ENCODE measurements around the gene UBXN4. TPM values are rescaled to one million over a fixed set of nuclear protein-coding genes. Genes with fewer than 3 reads are reported as not detected.

UBXN4 gene
- total and polyA plus RNA-seq, 7 experiments from 2014 or later = 83.7 to 158 (median 116) TPM

DNA sequence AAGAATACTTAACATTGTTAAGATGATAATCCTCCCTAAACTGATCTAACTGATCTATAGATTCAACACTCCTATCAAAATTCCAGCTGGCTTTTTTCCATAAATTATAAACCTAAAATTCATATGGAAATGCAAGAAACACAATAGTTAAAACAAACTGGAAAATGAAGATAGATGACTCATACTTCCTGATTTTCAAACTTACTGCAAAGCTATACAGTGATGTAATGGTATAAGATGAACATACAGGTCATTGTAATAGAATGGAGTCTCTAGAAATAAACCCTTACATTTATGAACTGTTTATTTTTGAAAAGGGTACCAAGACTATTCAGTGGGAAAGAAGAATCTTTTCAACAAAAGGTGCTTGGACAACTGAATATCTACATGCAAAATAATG is 32.3 kb downstream of the UBXN4 start:
- Histone ChIP-seq H3K9me3 (ENCODE audit: control insufficient read depth in 2 of 3, low read length in 3 of 3) (no peaks in the 10 kb centered on the region), H3K27me3 (ENCODE audit: control insufficient read depth in 2 of 2, insufficient read depth in 2 of 2, low read length in 2 of 2) (no peaks in the 10 kb centered on the region), H3K36me3 (ENCODE audit: control insufficient read depth in 2 of 3, insufficient read depth in 3 of 3, low read length in 3 of 3) (peaks cover 12 to 82% (median 39%) of the 10 kb centered on the region in 3 experiments), H3K4me1 (ENCODE audit: control insufficient read depth in 2 of 2, insufficient read depth in 2 of 2, low read length in 2 of 2) (no peaks in the 10 kb centered on the region), H3K4me3 (ENCODE audit: low read length) (no peak overlapping the region), H3K27ac (ENCODE audit: low read depth, low read length) (no peak overlapping the region)
- ChIA-PET POLR2A (no interaction called here), CTCF (no interaction called here)
- ATAC-seq = no peak
- no peaks in the 10 kb centered on the region for H3K9me3 Mint-ChIP-seq
- peak overlapping the region in 1 of 9 donors; percentile 31 for H3K27ac Mint-ChIP-seq
- H3K4me3 Mint-ChIP-seq = no peak overlapping the region
- H3K36me3 Mint-ChIP-seq = peaks cover 17 to 50% (median 37%) of the 10 kb centered on the region in 5 donors
- no peak for DNase-seq
- no peaks in the 10 kb centered on the region for H3K27me3 Mint-ChIP-seq
- H3K4me1 Mint-ChIP-seq = peaks cover 0 to 5% (median 0%) of the 10 kb centered on the region in 7 donors
- intact Hi-C loops (cut with micrococcal nuclease) = no loop called here

DNA sequence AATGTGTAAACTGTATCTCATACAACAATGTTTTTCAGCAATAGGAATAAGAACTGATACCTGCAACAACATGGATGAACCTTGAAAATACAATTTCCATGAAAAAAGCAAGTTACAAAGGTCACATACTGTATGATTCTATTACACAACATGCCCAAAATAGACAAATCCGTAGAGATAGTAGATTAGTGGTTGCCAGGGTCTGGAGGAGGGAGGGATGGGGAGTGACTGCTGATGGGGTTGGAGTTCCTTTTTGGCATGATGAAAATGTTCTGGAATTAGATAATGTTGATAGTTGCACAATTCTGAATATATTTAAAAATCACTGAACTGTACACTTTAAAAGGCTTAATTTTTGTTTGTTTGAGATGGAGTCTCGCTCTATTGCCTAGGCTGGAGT is 33.8 kb downstream of the UBXN4 start:
- intact Hi-C loops (cut with micrococcal nuclease) = no loop called here
- H3K27ac Mint-ChIP-seq = peak overlapping the region in 1 of 9 donors; percentile 51
- ATAC-seq (no peak), DNase-seq (no peak)
- no peaks in the 10 kb centered on the region for H3K27me3 ChIP-seq (ENCODE audit: control insufficient read depth in 2 of 2, insufficient read depth in 2 of 2, low read length in 2 of 2)
- H3K27me3 Mint-ChIP-seq = no peaks in the 10 kb centered on the region
- H3K4me1 Mint-ChIP-seq = peaks cover 0 to 4% (median 0%) of the 10 kb centered on the region in 7 donors
- H3K27ac ChIP-seq (ENCODE audit: low read depth, low read length) = no peak overlapping the region
- H3K9me3 Mint-ChIP-seq = no peaks in the 10 kb centered on the region
- H3K9me3 ChIP-seq (ENCODE audit: control insufficient read depth in 2 of 3, low read length in 3 of 3) = no peaks in the 10 kb centered on the region
- H3K4me3 ChIP-seq (ENCODE audit: low read length) = no peak overlapping the region
- H3K4me1 ChIP-seq (ENCODE audit: control insufficient read depth in 2 of 2, insufficient read depth in 2 of 2, low read length in 2 of 2) = no peaks in the 10 kb centered on the region
- H3K36me3 Mint-ChIP-seq = peaks cover 13 to 52% (median 33%) of the 10 kb centered on the region in 5 donors
- H3K4me3 Mint-ChIP-seq = no peak overlapping the region
- ChIA-PET POLR2A (no interaction called here), CTCF (interaction anchor here (1.1 kb wide), 1 partner anchor 788 kb away, joined by 3 read pairs; no protein-coding TSS in a partner anchor)
- H3K36me3 ChIP-seq (ENCODE audit: control insufficient read depth in 2 of 3, insufficient read depth in 3 of 3, low read length in 3 of 3) = peaks cover 17 to 83% (median 32%) of the 10 kb centered on the region in 3 experiments

DNA sequence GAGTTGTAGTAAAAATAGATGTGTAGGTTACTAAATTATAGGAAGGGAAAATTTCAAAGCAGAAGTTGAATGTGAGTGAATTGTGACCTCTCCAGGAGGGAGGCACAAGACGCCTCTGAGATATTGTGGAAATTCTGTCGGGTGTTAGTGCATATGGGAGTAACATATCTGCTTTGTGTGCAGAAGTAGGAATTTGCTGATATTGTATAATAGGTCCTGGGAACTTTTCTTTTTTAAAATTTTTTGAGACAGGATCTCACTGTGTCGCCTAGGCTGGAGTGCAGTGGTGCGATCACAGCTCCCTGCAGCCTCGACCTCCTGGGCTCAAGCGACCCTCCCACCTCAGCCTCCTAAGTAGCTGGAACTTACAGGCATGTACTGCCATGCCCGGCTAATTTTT is 34.7 kb downstream of the UBXN4 start:
- CTCF ChIA-PET = interaction anchor here (1.1 kb wide), 1 partner anchor 789 kb away, joined by 3 read pairs; no protein-coding TSS in a partner anchor
- H3K9me3 Mint-ChIP-seq = no peaks in the 10 kb centered on the region
- no peak for DNase-seq

GRCh38 chr2:135782231-135782630 is 40.6 kb downstream of the UBXN4 start:
- ChIA-PET POLR2A (no interaction called here), CTCF (no interaction called here)
- peaks cover 5 to 72% (median 53%) of the 10 kb centered on the region in 5 donors for H3K36me3 Mint-ChIP-seq
- H3K27me3 Mint-ChIP-seq = no peaks in the 10 kb centered on the region
- H3K4me1 Mint-ChIP-seq = peaks cover 0 to 9% (median 0%) of the 10 kb centered on the region in 7 donors
- no peaks in the 10 kb centered on the region for H3K9me3 ChIP-seq (ENCODE audit: control insufficient read depth in 2 of 3, low read length in 3 of 3)
- DNase-seq = no peak
- peak overlapping the region in 2 of 9 donors; percentile 6 to 45 for H3K27ac Mint-ChIP-seq
- H3K9me3 Mint-ChIP-seq = peaks cover 0 to 4% (median 0%) of the 10 kb centered on the region in 11 donors
- intact Hi-C loops (cut with micrococcal nuclease) = no loop called here
- no peak overlapping the region for H3K27ac ChIP-seq (ENCODE audit: low read depth, low read length)
- no peak for ATAC-seq
- no peak overlapping the region for H3K4me3 Mint-ChIP-seq
- H3K4me3 ChIP-seq (ENCODE audit: low read length) = no peak overlapping the region
- no peaks in the 10 kb centered on the region for H3K27me3 ChIP-seq (ENCODE audit: control insufficient read depth in 2 of 2, insufficient read depth in 2 of 2, low read length in 2 of 2)
- no peaks in the 10 kb centered on the region for H3K4me1 ChIP-seq (ENCODE audit: control insufficient read depth in 2 of 2, insufficient read depth in 2 of 2, low read length in 2 of 2)
- peaks cover 15 to 71% (median 22%) of the 10 kb centered on the region in 3 experiments for H3K36me3 ChIP-seq (ENCODE audit: control insufficient read depth in 2 of 3, insufficient read depth in 3 of 3, low read length in 3 of 3)

More for the DNA sequence above, 34.7 kb downstream of the UBXN4 start:
- Mint-ChIP-seq H3K4me1 (peaks cover 0 to 4% (median 0%) of the 10 kb centered on the region in 7 donors), H3K36me3 (peaks cover 12 to 51% (median 37%) of the 10 kb centered on the region in 5 donors), H3K27ac (no peak overlapping the region), H3K4me3 (no peak overlapping the region), H3K27me3 (no peaks in the 10 kb centered on the region)
- no peak overlapping the region for H3K4me3 ChIP-seq (ENCODE audit: low read length)
- H3K4me1 ChIP-seq (ENCODE audit: control insufficient read depth in 2 of 2, insufficient read depth in 2 of 2, low read length in 2 of 2) = no peaks in the 10 kb centered on the region
- ATAC-seq = no peak
- POLR2A ChIA-PET = no interaction called here
- H3K36me3 ChIP-seq (ENCODE audit: control insufficient read depth in 2 of 3, insufficient read depth in 3 of 3, low read length in 3 of 3) = peaks cover 22 to 83% (median 30%) of the 10 kb centered on the region in 3 experiments
- H3K27me3 ChIP-seq (ENCODE audit: control insufficient read depth in 2 of 2, insufficient read depth in 2 of 2, low read length in 2 of 2) = no peaks in the 10 kb centered on the region
- H3K9me3 ChIP-seq (ENCODE audit: control insufficient read depth in 2 of 3, low read length in 3 of 3) = no peaks in the 10 kb centered on the region
- intact Hi-C loops (cut with micrococcal nuclease) = no loop called here
- H3K27ac ChIP-seq (ENCODE audit: low read depth, low read length) = no peak overlapping the region

GRCh38 chr2:135783439-135783838 is 41.8 kb downstream of the UBXN4 start:
- Mint-ChIP-seq H3K27ac (peak overlapping the region in 2 of 9 donors; percentile 6 to 55), H3K27me3 (no peaks in the 10 kb centered on the region), H3K9me3 (peaks cover 0 to 4% (median 0%) of the 10 kb centered on the region in 11 donors), H3K4me1 (peaks cover 0 to 9% (median 0%) of the 10 kb centered on the region in 7 donors), H3K4me3 (no peak overlapping the region), H3K36me3 (peaks cover 5 to 72% (median 52%) of the 10 kb centered on the region in 5 donors)
- intact Hi-C loops (cut with micrococcal nuclease) = no loop called here
- Histone ChIP-seq H3K4me1 (ENCODE audit: control insufficient read depth in 2 of 2, insufficient read depth in 2 of 2, low read length in 2 of 2) (no peaks in the 10 kb centered on the region), H3K36me3 (ENCODE audit: control insufficient read depth in 2 of 3, insufficient read depth in 3 of 3, low read length in 3 of 3) (peaks cover 15 to 63% (median 22%) of the 10 kb centered on the region in 3 experiments), H3K27me3 (ENCODE audit: control insufficient read depth in 2 of 2, insufficient read depth in 2 of 2, low read length in 2 of 2) (no peaks in the 10 kb centered on the region), H3K4me3 (ENCODE audit: low read length) (no peak overlapping the region), H3K9me3 (ENCODE audit: control insufficient read depth in 2 of 3, low read length in 3 of 3) (no peaks in the 10 kb centered on the region), H3K27ac (ENCODE audit: low read depth, low read length) (no peak overlapping the region)
- no peak for DNase-seq
- ChIA-PET POLR2A (no interaction called here), CTCF (no interaction called here)
- no peak for ATAC-seq

- Mint-ChIP-seq H3K9me3 (peaks cover 0 to 4% (median 0%) of the 10 kb centered on the region in 11 donors), H3K27ac (peak overlapping the region in 1 of 9 donors; percentile 54), H3K27me3 (no peaks in the 10 kb centered on the region), H3K4me1 (peaks cover 0 to 9% (median 0%) of the 10 kb centered on the region in 7 donors), H3K36me3 (peaks cover 5 to 65% (median 51%) of the 10 kb centered on the region in 5 donors), H3K4me3 (no peak overlapping the region)
- intact Hi-C loops (cut with micrococcal nuclease) = no loop called here
- Histone ChIP-seq H3K27me3 (ENCODE audit: control insufficient read depth in 2 of 2, insufficient read depth in 2 of 2, low read length in 2 of 2) (no peaks in the 10 kb centered on the region), H3K27ac (ENCODE audit: low read depth, low read length) (no peak overlapping the region), H3K4me3 (ENCODE audit: low read length) (no peak overlapping the region), H3K36me3 (ENCODE audit: control insufficient read depth in 2 of 3, insufficient read depth in 3 of 3, low read length in 3 of 3) (peaks cover 14 to 51% (median 21%) of the 10 kb centered on the region in 3 experiments), H3K9me3 (ENCODE audit: control insufficient read depth in 2 of 3, low read length in 3 of 3) (no peaks in the 10 kb centered on the region), H3K4me1 (ENCODE audit: control insufficient read depth in 2 of 2, insufficient read depth in 2 of 2, low read length in 2 of 2) (no peaks in the 10 kb centered on the region)
- no peak for ATAC-seq
- no peak for DNase-seq
- ChIA-PET CTCF (interaction anchor here (0.7 to 2.2 kb wide), 2 partner anchors 13 to 733 kb away, joined by 3 to 9 read pairs; partner anchors contain the start of gene RAB3GAP1), POLR2A (no interaction called here)
Measured at GRCh38 chr2:135785032-135785431, 43.4 kb downstream of the UBXN4 start.

DNA sequence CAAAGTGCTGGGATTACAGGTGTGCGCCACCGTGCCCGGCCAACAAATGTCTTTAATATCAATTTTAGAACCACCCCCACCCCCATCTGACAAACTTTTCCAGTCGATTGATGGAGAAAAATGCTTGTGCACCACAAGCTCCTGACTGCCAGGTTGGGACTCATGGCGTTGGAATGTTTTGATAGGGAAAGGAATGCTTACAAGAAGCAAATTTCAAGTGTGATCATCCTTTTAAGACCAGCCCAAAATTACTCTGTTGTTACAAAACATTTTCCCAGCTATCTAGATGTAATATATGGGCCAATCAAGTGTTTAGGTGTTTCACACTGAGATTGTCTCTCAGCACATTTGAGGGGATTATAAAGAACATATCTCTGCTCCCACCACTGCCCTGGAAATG is 45.2 kb downstream of the UBXN4 start:
- POLR2A ChIA-PET = no interaction called here
- peaks cover 5 to 50% (median 43%) of the 10 kb centered on the region in 5 donors for H3K36me3 Mint-ChIP-seq

More for the DNA sequence above, 45.2 kb downstream of the UBXN4 start:
- intact Hi-C loops (cut with micrococcal nuclease) = no loop called here
- CTCF ChIA-PET = interaction anchor here (2.2 kb wide), 1 partner anchor 11 kb away, joined by 9 read pairs; no protein-coding TSS in a partner anchor
- Histone ChIP-seq H3K27ac (ENCODE audit: low read depth, low read length) (no peak overlapping the region), H3K36me3 (ENCODE audit: control insufficient read depth in 2 of 3, insufficient read depth in 3 of 3, low read length in 3 of 3) (peaks cover under 1 to 33% (median 11%) of the 10 kb centered on the region in 3 experiments), H3K27me3 (ENCODE audit: control insufficient read depth in 2 of 2, insufficient read depth in 2 of 2, low read length in 2 of 2) (no peaks in the 10 kb centered on the region), H3K4me1 (ENCODE audit: control insufficient read depth in 2 of 2, insufficient read depth in 2 of 2, low read length in 2 of 2) (no peaks in the 10 kb centered on the region), H3K9me3 (ENCODE audit: control insufficient read depth in 2 of 3, low read length in 3 of 3) (no peaks in the 10 kb centered on the region), H3K4me3 (ENCODE audit: low read length) (no peak overlapping the region)
- DNase-seq = no peak
- H3K4me1 Mint-ChIP-seq = peaks cover 0 to 11% (median under 1%) of the 10 kb centered on the region in 7 donors
- no peak for ATAC-seq
- H3K27me3 Mint-ChIP-seq = no peaks in the 10 kb centered on the region
- peaks cover 0 to 4% (median 0%) of the 10 kb centered on the region in 11 donors for H3K9me3 Mint-ChIP-seq
- no peak overlapping the region for H3K27ac Mint-ChIP-seq
- H3K4me3 Mint-ChIP-seq = no peak overlapping the region

Data from naive thymus-derived CD4-positive, alpha-beta T cell (primary cell).